H9 (cell line): ENCODE measurements around the gene ARL6IP6. TPM values are rescaled to one million over a fixed set of nuclear protein-coding genes. Genes with fewer than 3 reads are reported as not detected.

ENCODE experiments used
- DNase-seq: peaks from one replicate; pipeline ENCODE4 v3.0.0-alpha.2; 2017
- H2AFZ ChIP-seq: one replicate; pipeline ENCODE4 v1.6.1; 2013; ENCODE audit warnings: mild to moderate bottlenecking, low read length, control low read depth, moderate library complexity
- H2AK5ac ChIP-seq: 2 replicates; pipeline ENCODE4 v1.6.1; 2013; ENCODE audit warnings: low read length, control low read depth, mixed read lengths; ENCODE audit not compliant: insufficient read length
- H2BK120ac ChIP-seq: one replicate; pipeline ENCODE4 v1.6.1; 2013; ENCODE audit warnings: low read depth, mild to moderate bottlenecking, low read length, control low read depth, inconsistent platforms; ENCODE audit not compliant: poor library complexity, severe bottlenecking
- H2BK12ac ChIP-seq: 2 replicates; pipeline ENCODE4 v1.6.1; 2013; ENCODE audit warnings: low read length, control low read depth, mixed read lengths, low read depth; ENCODE audit not compliant: insufficient read length
- H2BK15ac ChIP-seq: 2 replicates; pipeline ENCODE4 v1.6.1; 2013; ENCODE audit warnings: low read depth, low read length, control low read depth
- H2BK20ac ChIP-seq: one replicate; pipeline ENCODE4 v1.6.1; 2013; ENCODE audit warnings: low read depth, mild to moderate bottlenecking, low read length, control low read depth, inconsistent platforms; ENCODE audit not compliant: poor library complexity, severe bottlenecking
- H2BK5ac ChIP-seq: 2 replicates; pipeline ENCODE4 v1.6.1; 2013; ENCODE audit warnings: low read length, control low read depth, mixed read lengths; ENCODE audit not compliant: insufficient read length
- H3K14ac ChIP-seq: 2 replicates; pipeline ENCODE4 v1.6.1; 2013; ENCODE audit warnings: low read length, control low read depth; ENCODE audit not compliant: insufficient read depth
- H3K18ac ChIP-seq: 2 replicates; pipeline ENCODE4 v1.6.1; 2013; ENCODE audit warnings: low read depth, mild to moderate bottlenecking, mixed read lengths, low read length, control low read depth; ENCODE audit not compliant: insufficient read length
- H3K23ac ChIP-seq: 2 replicates; pipeline ENCODE4 v1.6.1; 2013; ENCODE audit warnings: low read length, control low read depth, mixed read lengths, low read depth; ENCODE audit not compliant: insufficient read length
- H3K23me2 ChIP-seq: 2 replicates; pipeline ENCODE4 v1.6.1; 2013; ENCODE audit warnings: low read depth, mild to moderate bottlenecking, mixed read lengths, low read length, control low read depth; ENCODE audit not compliant: insufficient read length, poor library complexity, severe bottlenecking
- H3K27ac ChIP-seq: 2 replicates; pipeline ENCODE4 v1.5.1; 2013; ENCODE audit warnings: low read length, control low read depth, mixed read lengths, low read depth; ENCODE audit not compliant: insufficient read length
- H3K27me3 ChIP-seq: 2 replicates; pipeline ENCODE4 v1.6.1; 2013; ENCODE audit warnings: low read length, control low read depth, inconsistent platforms; ENCODE audit not compliant: insufficient read depth
- H3K4ac ChIP-seq: 2 replicates; pipeline ENCODE4 v1.6.1; 2013; ENCODE audit warnings: low read depth, mild to moderate bottlenecking, control low read depth, inconsistent platforms, low read length, moderate library complexity
- H3K4me1 ChIP-seq: 2 replicates; pipeline ENCODE4 v1.6.1; 2013; ENCODE audit warnings: low read length, control low read depth, inconsistent platforms; ENCODE audit not compliant: insufficient read depth
- H3K4me2 ChIP-seq: 2 replicates; pipeline ENCODE4 v1.6.1; 2013; ENCODE audit warnings: low read length, control low read depth, mixed read lengths; ENCODE audit not compliant: insufficient read length, insufficient read depth
- H3K56ac ChIP-seq: 2 replicates; pipeline ENCODE4 v1.6.1; 2013; ENCODE audit warnings: low read depth, mild to moderate bottlenecking, mixed read lengths, low read length, control low read depth; ENCODE audit not compliant: insufficient read length
- H3K79me1 ChIP-seq: 2 replicates; pipeline ENCODE4 v1.6.1; 2013; ENCODE audit warnings: low read depth, mild to moderate bottlenecking, moderate library complexity, low read length, control low read depth, inconsistent platforms; ENCODE audit not compliant: insufficient read depth, poor library complexity, severe bottlenecking
- H3K79me2 ChIP-seq: 2 replicates; pipeline ENCODE4 v1.6.1; 2013; ENCODE audit warnings: low read length, control low read depth, inconsistent platforms; ENCODE audit not compliant: insufficient read depth
- H3K9ac ChIP-seq: 2 replicates; pipeline ENCODE4 v1.6.1; 2013; ENCODE audit warnings: low read length, control low read depth, mixed read lengths; ENCODE audit not compliant: insufficient read length; ENCODE audit errors: extremely low read depth
- H3K9me3 ChIP-seq: one replicate; pipeline ENCODE4 v1.6.1; 2013; ENCODE audit warnings: low read depth, low read length, inconsistent platforms; ENCODE audit not compliant: control insufficient read depth
- H3T11ph ChIP-seq: one replicate; pipeline ENCODE4 v1.6.1; 2013; ENCODE audit warnings: mild to moderate bottlenecking, low read length, control low read depth, inconsistent platforms
- H4K20me1 ChIP-seq: one replicate; pipeline ENCODE4 v1.6.1; 2013; ENCODE audit not compliant: control insufficient read depth, insufficient read length, insufficient read depth
- H4K5ac ChIP-seq: 2 replicates; pipeline ENCODE4 v1.6.1; 2013; ENCODE audit warnings: low read depth, mild to moderate bottlenecking, mixed read lengths, low read length, control low read depth; ENCODE audit not compliant: insufficient read length
- H4K8ac ChIP-seq: replicated peaks from 2 replicates; pipeline ENCODE4 v1.6.1; 2013; ENCODE audit warnings: low read length, control low read depth, mixed read lengths, low read depth; ENCODE audit not compliant: insufficient read length
- H4K91ac ChIP-seq: 2 replicates; pipeline ENCODE4 v1.6.1; 2013; ENCODE audit warnings: low read depth, mild to moderate bottlenecking, moderate library complexity, mixed read lengths, low read length, control low read depth; ENCODE audit not compliant: insufficient read length
- H3K27ac Mint-ChIP-seq, 3 experiments: 2 replicates in 2 of 3; 3 replicates in 1 of 3; pipeline ENCODE4 v1.8.0; 2020 to 2021; ENCODE audit warnings: mixed read lengths in 3 of 3, mild to moderate bottlenecking in 1 of 3, moderate library complexity in 1 of 3
- H3K27me3 Mint-ChIP-seq: 2 replicates; pipeline ENCODE4 v1.8.0; 2021; ENCODE audit warnings: low read depth, mild to moderate bottlenecking, moderate library complexity, mixed read lengths
- H3K36me3 Mint-ChIP-seq, 3 experiments: 2 replicates in 2 of 3; 3 replicates in 1 of 3; pipeline ENCODE4 v1.8.0; 2020 to 2021; ENCODE audit warnings: low read depth in 3 of 3, mixed read lengths in 3 of 3; ENCODE audit not compliant: insufficient read depth in 1 of 3
- H3K4me1 Mint-ChIP-seq, 2 experiments: 2 replicates each; pipeline ENCODE4 v1.8.0; 2020; ENCODE audit warnings: mixed read lengths in 2 of 2
- H3K4me3 Mint-ChIP-seq, 2 experiments: 2 replicates in 1 of 2; 3 replicates in 1 of 2; pipeline ENCODE4 v1.8.0; 2020 to 2021; ENCODE audit warnings: mild to moderate bottlenecking in 2 of 2, mixed read lengths in 2 of 2, moderate library complexity in 1 of 2
- H3K9me3 Mint-ChIP-seq, 2 experiments: 2 replicates in 1 of 2; 3 replicates in 1 of 2; pipeline ENCODE4 v1.8.0; 2020; ENCODE audit warnings: mild to moderate bottlenecking in 2 of 2, mixed read lengths in 2 of 2, moderate library complexity in 1 of 2
- CTCF ChIP-seq: fragments of 200-600 bp; sonication (generic); conservative IDR thresholded peaks from 3 replicates; pipeline ENCODE4 v1.8.0; 2021; ENCODE audit warnings: antibody characterized with exemption, mild to moderate bottlenecking
- WGBS: extraction: QIAGEN DNeasy Blood & Tissue Kit; methylation state at CpG from one replicate; pipeline ENCODE4 v1.1.7; 2013; ENCODE audit warnings: missing lambda C conversion rate, low lambda C conversion rate, mixed read lengths; ENCODE audit not compliant: insufficient read length; ENCODE audit errors: extremely low coverage; 5-methylcytosine and 5-hydroxymethylcytosine counted together
- total RNA-seq: library from RNA; stranded (reverse); gene quantifications from 2 replicates; pipeline ENCODE4 v1.2.1, GENCODE V29; 2021

ARL6IP6 gene
- total RNA-seq, 1 experiment from 2014 or later, result 27.3 TPM

- H3K23me2 ChIP-seq, result no peaks in the 10 kb centered on the region
- H4K8ac ChIP-seq, result no peak overlapping the region
- Mint-ChIP-seq H3K4me1 (no peaks in the 10 kb centered on the region), H3K27me3 (no peaks in the 10 kb centered on the region), H3K27ac (no peak overlapping the region), H3K4me3 (no peak overlapping the region), H3K36me3 (peaks cover 6 to 28% (median 10%) of the 10 kb centered on the region in 3 experiments; a peak in 5 of 7 replicates), H3K9me3 (no peaks in the 10 kb centered on the region)
- H2BK5ac ChIP-seq, result no peak overlapping the region
- no peak overlapping the region for H2BK20ac ChIP-seq
- H2BK15ac ChIP-seq, result no peak overlapping the region
- DNase-seq, result no peak
- no peak overlapping the region for H2AFZ ChIP-seq
- H3K14ac ChIP-seq, result no peak overlapping the region
- no peaks in the 10 kb centered on the region for H3K27me3 ChIP-seq
- H4K20me1 ChIP-seq, result no peaks in the 10 kb centered on the region
- H3K9ac ChIP-seq, result no peak overlapping the region
- no peak overlapping the region for H2AK5ac ChIP-seq
- no peak for TF ChIP-seq CTCF
- H3K4me2 ChIP-seq, result no peak overlapping the region
- peaks cover 4% of the 10 kb centered on the region; the same call in 1 of the 2 replicates for H3K79me2 ChIP-seq
- no peaks in the 10 kb centered on the region for H3K9me3 ChIP-seq
- H3K27ac ChIP-seq, result no peak overlapping the region
- H3K56ac ChIP-seq, result no peak overlapping the region
- H3K18ac ChIP-seq, result no peak overlapping the region
- no CpG with 5 or more reads among the region's 8 CpGs for WGBS
- H3T11ph ChIP-seq, result no peak overlapping the region
- H3K23ac ChIP-seq, result no peak overlapping the region
- H3K4ac ChIP-seq, result no peak overlapping the region
- H4K5ac ChIP-seq, result no peak overlapping the region
- no peak overlapping the region for H2BK12ac ChIP-seq
- no peak overlapping the region for H2BK120ac ChIP-seq
- H4K91ac ChIP-seq, result no peak overlapping the region
- H3K79me1 ChIP-seq, result no peaks in the 10 kb centered on the region
- H3K4me1 ChIP-seq, result no peaks in the 10 kb centered on the region
Measured at GRCh38 chr2:152694161-152694661, 24.2 kb upstream of the ARL6IP6 start.
